Breast epithelium (tissue), 4 donors: ENCODE results near the gene ACAT2. TPM values are rescaled to one million over a fixed set of nuclear protein-coding genes. Genes with fewer than 3 reads are reported as not detected.
"Not testable (repeated sequence)": the region's sequence is repeated elsewhere in the genome, so short reads cannot be mapped to it uniquely, and the experiment has no call there.

Source experiments
- DNase-seq, 2 donors: peaks; one replicate each; pipeline ENCODE4 v3.0.0-alpha.2; 2019; ENCODE audit warnings: low spot score in 2 of 2
- H3K27ac ChIP-seq, 2 donors: fragments of 200-600 bp; sonication (generic) in 1 of 2; one replicate each; pipeline ENCODE4 v1.5.1; 2016 to 2019; ENCODE audit warnings: mild to moderate bottlenecking in 1 of 2
- H3K27me3 ChIP-seq, 2 donors: fragments of 200-600 bp; sonication (generic) in 1 of 2; one replicate each; pipeline versions ENCODE4 v1.5.1 to v1.6.0; 2017 to 2019; ENCODE audit warnings: control low read depth in 1 of 2, mild to moderate bottlenecking in 1 of 2
- H3K36me3 ChIP-seq: fragments of 200-600 bp; one replicate; pipeline ENCODE4 v1.5.1; 2019
- H3K4me1 ChIP-seq, 2 donors: fragments of 200-600 bp; sonication (generic); one replicate each; pipeline ENCODE4 v1.5.1; 2016 to 2019; ENCODE audit warnings: control low read depth in 1 of 2
- H3K4me3 ChIP-seq, 3 donors: fragments of 200-600 bp; sonication (generic); 1 replicate in 2 of 3; 2 replicates in 1 of 3; pipeline ENCODE4 v1.5.1; 2016 to 2019; ENCODE audit warnings: mild to moderate bottlenecking in 3 of 3, moderate library complexity in 2 of 3
- H3K9me3 ChIP-seq, 2 donors: fragments of 200-600 bp; sonication (generic) in 1 of 2; one replicate each; pipeline ENCODE4 v1.5.1; 2016 to 2019; ENCODE audit warnings: control low read depth in 1 of 2
- CTCF ChIP-seq, 3 donors: fragments of 450-650 bp; IDR thresholded peaks; one replicate each; pipeline ENCODE4 v1.5.1; 2016 to 2017; ENCODE audit warnings: antibody characterized with exemption in 3 of 3, mild to moderate bottlenecking in 3 of 3, moderate library complexity in 3 of 3
- POLR2A ChIP-seq: fragments of 450-650 bp; IDR thresholded peaks from one replicate; pipeline ENCODE4 v1.6.1; 2016; ENCODE audit warnings: antibody characterized with exemption, mild to moderate bottlenecking, moderate library complexity
- POLR2AphosphoS5 ChIP-seq, 3 donors: sonication (generic); formaldehyde crosslinking; IDR thresholded peaks; one replicate each; pipeline ENCODE4 v1.6.1; 2017; ENCODE audit warnings: antibody characterized with exemption in 3 of 3
- intact Hi-C: fragments of 100-400 bp; cut with DNase I; formaldehyde crosslinking; loops from one replicate; pipeline ENCODE4 v1.15.1; 2023; ENCODE audit warnings: low total_unique reads
- total RNA-seq, 3 donors: library from RNA; depleted of rRNA; stranded (reverse); fragments of >200 nt; gene quantifications; one replicate each; pipeline ENCODE4 v1.1.0, GENCODE V29; 2016

The ACAT2 gene
- total RNA-seq, 3 donors from 2014 or later: 9.4 to 10.5 (median 10.1) TPM

GRCh38 chr6:159788753-159789376 lies 27.0 kb downstream of the ACAT2 start:
- H3K9me3 ChIP-seq: no peaks in the 10 kb centered on the region
- peak overlapping the region; percentile 86 to 99 (median 92) for H3K4me3 ChIP-seq
- H3K27me3 ChIP-seq: no peaks in the 10 kb centered on the region
- peaks cover 4 to 19% of the 10 kb centered on the region in 2 donors for H3K4me1 ChIP-seq
- intact Hi-C loops: loop anchor here (2.0 to 5.0 kb wide), 2 partner anchors 62 to 97 kb away; partner anchors contain the start of genes SOD2 and WTAP
- TF ChIP-seq CTCF (IDR thresholded peaks at IDR 0.05) (no peak), POLR2A (no peak), POLR2AphosphoS5 (IDR thresholded peaks at IDR 0.05) (no peak)
- H3K36me3 ChIP-seq: no peaks in the 10 kb centered on the region
- H3K27ac ChIP-seq: peak overlapping the region; percentile 94 to 97
- peak in 1 of 2 donors; percentile 32 for DNase-seq

- H3K36me3 ChIP-seq: no peaks in the 10 kb centered on the region
- peak within 1 kb of the TSS; percentile 94 to 97 for H3K27ac ChIP-seq
- TF ChIP-seq CTCF (IDR thresholded peaks at IDR 0.05): no peak
- peak; percentile 91 for TF ChIP-seq POLR2A
- TF ChIP-seq POLR2AphosphoS5 (IDR thresholded peaks at IDR 0.05): peak; percentile 87 to 95 (median 90)
- intact Hi-C loops: loop anchor here (2.0 to 5.0 kb wide), 2 partner anchors 63 to 97 kb away; partner anchors contain the start of genes SOD2 and WTAP
- peak within 1 kb of the TSS; percentile 86 to 99 (median 92) for H3K4me3 ChIP-seq
- no peaks in the 10 kb centered on the region for H3K9me3 ChIP-seq
- peaks cover 4 to 19% of the 10 kb centered on the region in 2 donors for H3K4me1 ChIP-seq
- DNase-seq: peak; percentile 99
- H3K27me3 ChIP-seq: no peaks in the 10 kb centered on the region
These were observed 27.7 kb downstream of the ACAT2 start, which contains the start of gene TCP1 for GRCh38 chr6:159789377-159790148. TCP1 (minus strand) TSS chr6:159789602; CDS start chr6:159789468, 134 bp downstream.

- Histone ChIP-seq H3K36me3 (no peaks in the 10 kb centered on the region), H3K9me3 (no peaks in the 10 kb centered on the region), H3K4me1 (peaks cover 4 to 19% of the 10 kb centered on the region in 2 donors), H3K4me3 (peak within 1 kb of the TSS; percentile 86 to 99 (median 92)), H3K27me3 (no peaks in the 10 kb centered on the region), H3K27ac (peak within 1 kb of the TSS; percentile 94 to 97)
- TF ChIP-seq POLR2A (no peak), POLR2AphosphoS5 (IDR thresholded peaks at IDR 0.05) (peak; percentile 16 to 77 (median 72))
- DNase-seq: peak; percentile 91 to 93
- intact Hi-C loops: no loop called here
These were observed 28.5 kb downstream of the ACAT2 start, which contains the start of gene MRPL18 for GRCh38 chr6:159790149-159790955. MRPL18 (plus strand) TSS chr6:159790467; CDS start chr6:159790588, 121 bp downstream.

GRCh38 chr6:159790956-159791598 lies 29.2 kb downstream of the ACAT2 start:
- Histone ChIP-seq H3K27ac (peak overlapping the region; percentile 94 to 97), H3K9me3 (no peaks in the 10 kb centered on the region), H3K4me1 (peaks cover 4 to 19% of the 10 kb centered on the region in 2 donors), H3K27me3 (no peaks in the 10 kb centered on the region), H3K36me3 (no peaks in the 10 kb centered on the region), H3K4me3 (peak overlapping the region; percentile 86 to 99 (median 92))
- TF ChIP-seq POLR2AphosphoS5 (IDR thresholded peaks at IDR 0.05): no peak
- no peak for TF ChIP-seq CTCF (IDR thresholded peaks at IDR 0.05)
- TF ChIP-seq POLR2A: no peak
- intact Hi-C loops: no loop called here
- no peak for DNase-seq

GRCh38 chr6:159794976-159795375 lies 33.1 kb downstream of the ACAT2 start:
- H3K27ac ChIP-seq, H3K4me1 ChIP-seq, H3K27me3 ChIP-seq, H3K4me3 ChIP-seq, H3K36me3 ChIP-seq, DNase-seq, intact Hi-C loops, H3K9me3 ChIP-seq: not testable (repeated sequence)
